ENCODE measurements around the gene SLC38A11.
"Not testable (repeated sequence)": the region's sequence is repeated elsewhere in the genome, so short reads cannot be mapped to it uniquely, and the experiment has no call there.

SLC38A11 gene

DNA sequence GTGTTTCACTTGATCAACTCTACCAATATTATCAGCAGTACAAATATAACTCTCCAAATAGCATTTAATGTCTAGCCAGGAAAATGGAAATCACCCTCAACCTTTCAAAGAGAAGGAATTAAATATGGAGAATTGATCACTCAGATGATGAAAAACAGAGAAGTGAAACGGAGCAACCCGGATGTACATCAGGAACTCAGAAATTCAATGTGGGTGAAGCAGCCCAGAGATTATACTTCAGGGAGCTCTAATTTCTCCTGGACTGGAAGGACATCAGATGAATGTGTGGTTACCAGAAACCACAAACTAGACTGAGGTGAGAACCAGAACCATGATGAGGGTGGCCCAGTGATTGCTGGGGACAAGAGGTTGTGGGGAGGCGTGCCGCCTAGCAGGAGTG, 78.2 kb downstream of the SLC38A11 start:
- DNase-seq (ENCODE audit: low read depth), result no peak

DNA sequence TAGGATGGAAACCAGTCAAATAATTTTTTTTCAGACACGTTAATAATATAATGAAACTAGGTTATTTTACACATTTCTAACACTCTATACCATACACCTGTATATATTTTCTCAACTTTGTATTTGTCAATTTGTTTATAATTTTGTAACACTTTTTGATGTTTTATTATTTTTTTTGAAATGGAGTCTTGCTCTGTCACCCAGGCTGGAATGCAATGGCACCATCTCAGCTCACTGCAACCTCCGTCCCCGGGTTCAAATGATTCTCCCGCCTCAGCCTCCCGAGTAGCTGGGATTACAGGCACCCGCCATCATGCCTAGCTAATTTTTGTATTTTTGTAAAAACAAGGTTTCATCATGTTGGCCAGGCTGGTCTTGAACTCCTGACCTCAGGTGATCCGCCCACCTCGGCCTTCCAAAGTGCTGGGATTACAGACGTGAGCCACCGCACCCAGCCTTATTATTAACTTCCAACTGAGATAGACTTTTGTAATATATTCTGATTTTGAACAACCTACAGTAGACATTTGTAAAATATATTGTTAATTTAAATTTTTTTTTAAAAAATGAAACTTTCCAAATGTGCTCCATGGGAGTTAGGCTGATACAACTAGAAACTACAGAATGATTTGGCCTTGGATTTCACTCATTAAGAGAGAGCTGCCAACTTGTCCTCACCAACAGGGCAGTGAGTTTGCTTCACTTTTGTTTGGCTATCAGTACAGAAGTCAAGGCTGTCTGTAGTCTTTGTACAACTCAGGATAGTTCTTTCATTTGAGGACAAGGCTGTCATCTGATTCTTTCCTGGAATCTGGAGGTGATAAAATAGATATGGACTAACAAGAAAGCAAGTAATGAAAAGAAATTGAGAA, 79.8 kb downstream of the SLC38A11 start:
- no peak for DNase-seq (ENCODE audit: low read depth)

DNA sequence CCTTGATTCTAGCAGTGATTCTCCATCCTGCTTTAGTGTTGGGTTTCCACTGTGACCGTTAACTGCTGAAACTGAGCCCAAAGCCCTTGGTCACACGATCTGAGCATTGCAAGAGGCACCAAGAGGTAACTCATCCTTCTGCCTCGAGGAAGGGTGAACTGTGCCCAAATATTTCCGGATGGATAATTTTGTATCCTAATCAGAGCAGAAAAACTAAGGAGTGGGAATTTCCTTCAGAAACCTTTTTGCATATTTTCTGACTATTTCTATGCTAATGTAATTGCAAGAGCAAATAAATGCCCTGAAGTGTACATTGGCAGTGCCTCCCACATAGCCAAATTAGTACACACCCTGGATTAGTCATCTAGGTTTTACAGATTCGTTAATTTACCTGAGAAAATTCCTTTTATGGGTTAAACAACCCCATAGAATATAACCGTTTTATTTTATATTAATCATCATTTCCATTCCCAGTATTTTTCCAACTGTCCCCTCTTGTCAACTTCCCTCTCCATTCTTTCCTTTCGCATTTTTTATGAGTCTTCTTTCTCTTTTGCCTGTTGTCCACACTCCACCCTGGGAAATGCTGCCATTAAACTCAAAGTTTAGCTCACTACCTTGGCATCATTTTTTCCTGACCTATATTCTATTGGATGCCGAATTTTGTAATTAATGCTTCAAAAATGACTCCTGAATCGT, 82.0 kb downstream of the SLC38A11 start:
- DNase-seq (ENCODE audit: low read depth), result no peak

DNA sequence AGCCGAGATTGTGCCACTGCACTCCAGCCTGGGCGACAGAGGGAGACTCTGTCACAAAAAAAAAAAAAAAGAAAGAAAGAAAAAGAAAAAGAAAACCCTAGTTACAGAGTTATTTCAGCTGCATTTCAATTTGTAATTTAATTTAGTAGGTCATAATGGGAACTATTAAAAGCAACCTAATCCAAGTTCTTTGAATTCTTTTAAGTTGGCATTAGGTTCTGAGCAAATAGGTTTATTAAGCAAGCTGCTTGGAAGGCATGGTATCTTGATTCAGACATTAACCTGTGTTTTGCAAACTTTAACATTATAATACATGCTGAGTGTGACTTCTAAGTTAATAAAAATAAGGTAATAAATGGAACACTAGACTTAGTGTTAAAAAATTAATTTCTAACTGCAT, 83.9 kb downstream of the SLC38A11 start:
- DNase-seq (ENCODE audit: low read depth), result no peak

DNA sequence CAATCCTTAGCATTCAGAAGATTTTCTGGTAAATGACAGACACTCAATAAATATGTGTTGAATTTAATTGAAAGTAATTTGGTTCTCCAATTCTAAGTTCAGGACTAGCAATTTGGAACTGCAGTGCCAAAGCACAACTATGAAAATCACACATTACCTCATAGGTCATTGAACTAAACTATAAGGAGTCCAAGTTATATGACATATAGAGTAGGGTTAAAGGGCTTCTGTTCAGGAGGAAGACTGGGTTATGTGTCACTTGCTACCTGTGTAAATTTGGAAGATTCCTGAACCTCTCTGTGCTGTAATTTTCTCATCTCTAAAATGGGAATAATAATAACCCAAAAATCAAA, 85.9 kb downstream of the SLC38A11 start:
- no peak for DNase-seq (ENCODE audit: low read depth)

DNA sequence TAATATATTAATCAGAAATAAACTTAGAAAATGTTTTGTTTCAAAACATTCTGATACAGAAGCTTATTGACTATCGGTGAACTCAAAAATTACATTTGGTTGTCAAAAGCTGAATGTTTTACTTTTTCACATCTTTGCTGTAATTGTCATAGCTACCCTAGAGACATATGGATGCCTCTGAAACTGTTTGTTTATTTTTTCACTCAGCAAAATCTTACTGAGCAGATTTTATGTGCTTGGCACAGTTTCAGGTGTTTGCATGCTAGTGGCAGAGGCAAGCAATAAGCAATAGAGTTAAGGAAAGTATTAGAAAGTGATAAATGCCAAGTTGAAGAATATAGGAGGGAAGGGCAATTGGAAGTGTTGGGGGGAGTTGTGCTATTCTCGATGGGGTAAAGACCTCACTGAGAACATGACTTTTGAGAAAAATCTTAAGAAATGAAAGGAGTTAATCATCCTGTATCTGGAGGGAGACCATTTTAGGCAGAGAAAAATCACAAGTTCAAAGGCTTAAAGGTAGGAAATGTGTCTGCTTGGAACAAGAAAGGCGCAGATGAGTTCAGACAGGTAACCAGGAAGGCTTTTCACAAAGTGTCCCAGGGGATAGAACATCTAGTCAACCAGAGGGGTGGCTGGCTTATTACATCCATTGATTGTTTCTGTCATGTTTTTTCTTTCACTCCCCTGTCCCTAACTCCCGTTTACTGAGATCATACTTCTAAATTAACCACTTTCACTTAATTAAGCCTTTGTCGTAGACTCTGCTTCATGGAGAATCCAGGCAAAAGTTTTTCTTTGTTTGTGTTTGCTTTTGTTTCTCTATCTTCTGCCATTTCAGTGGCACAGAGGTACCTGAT, 86.5 kb downstream of the SLC38A11 start:
- DNase-seq (ENCODE audit: low read depth), result peak; percentile 9

DNA sequence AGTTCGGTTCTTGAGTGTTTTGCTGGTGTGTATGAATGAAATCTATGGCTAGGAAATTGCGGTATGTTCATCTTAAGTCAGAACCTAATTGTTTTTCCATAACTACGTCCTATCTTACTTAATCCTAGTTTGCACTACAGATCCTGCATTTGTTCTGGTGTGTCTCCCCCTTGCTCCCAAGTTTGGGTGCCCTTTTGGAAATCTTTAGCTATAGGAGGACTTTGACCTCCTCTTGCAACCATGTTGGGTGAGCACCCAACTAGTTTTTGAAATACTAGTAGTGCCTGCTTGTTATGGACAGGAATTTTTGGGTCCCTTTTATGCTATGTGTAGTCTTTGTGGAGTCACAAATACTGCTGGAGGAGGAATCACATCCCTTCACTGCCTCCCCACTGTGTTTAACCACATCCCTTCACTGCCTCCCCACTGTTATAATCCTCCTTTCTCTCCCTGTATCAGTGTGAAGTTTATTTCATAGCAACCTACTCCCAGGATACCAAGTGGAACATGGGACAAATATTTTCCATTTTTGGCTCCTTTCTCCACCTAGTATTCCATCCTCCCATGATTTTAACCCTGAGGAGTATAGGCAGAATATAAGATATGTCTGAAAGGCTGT, 87.4 kb downstream of the SLC38A11 start:
- DNase-seq (ENCODE audit: low read depth), result no peak

DNA sequence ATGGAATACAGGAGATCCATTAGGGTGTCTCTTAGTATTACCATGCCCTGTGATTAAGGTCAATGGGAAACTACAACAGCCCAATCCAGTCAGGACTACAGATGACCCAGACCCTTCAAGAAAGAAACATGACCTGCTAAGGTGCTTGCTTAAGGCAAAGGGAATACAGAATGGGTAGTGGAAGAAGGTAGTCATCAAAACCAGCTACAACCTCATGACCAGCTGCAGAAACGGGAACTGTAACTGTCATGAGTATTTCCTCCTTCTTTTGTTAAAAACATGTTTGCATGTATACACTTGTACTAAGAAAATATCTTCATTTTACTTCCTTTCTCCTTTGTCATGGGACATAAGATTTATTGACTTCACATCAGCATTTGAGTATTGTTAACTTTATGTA, 88.9 kb downstream of the SLC38A11 start:
- not testable (repeated sequence) for DNase-seq (ENCODE audit: low read depth)

DNA sequence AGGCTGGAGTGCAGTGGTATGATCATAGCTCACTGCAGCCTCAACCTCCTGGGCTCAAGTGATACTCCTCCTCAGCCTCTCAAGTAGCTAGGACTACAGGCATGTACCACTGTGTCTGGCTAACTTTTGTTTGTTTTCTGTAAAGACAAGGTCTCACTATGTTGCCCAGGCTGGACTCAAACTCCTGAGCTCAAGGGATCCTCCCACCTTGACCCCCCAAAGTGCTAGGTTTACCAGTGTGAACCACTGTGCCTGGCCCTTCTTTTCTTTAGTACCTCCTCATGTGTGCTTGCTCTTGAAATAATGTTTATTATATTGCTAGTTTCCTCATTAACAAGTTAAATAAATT, 94.7 kb downstream of the SLC38A11 start:
- no peak for DNase-seq (ENCODE audit: low read depth)

DNA sequence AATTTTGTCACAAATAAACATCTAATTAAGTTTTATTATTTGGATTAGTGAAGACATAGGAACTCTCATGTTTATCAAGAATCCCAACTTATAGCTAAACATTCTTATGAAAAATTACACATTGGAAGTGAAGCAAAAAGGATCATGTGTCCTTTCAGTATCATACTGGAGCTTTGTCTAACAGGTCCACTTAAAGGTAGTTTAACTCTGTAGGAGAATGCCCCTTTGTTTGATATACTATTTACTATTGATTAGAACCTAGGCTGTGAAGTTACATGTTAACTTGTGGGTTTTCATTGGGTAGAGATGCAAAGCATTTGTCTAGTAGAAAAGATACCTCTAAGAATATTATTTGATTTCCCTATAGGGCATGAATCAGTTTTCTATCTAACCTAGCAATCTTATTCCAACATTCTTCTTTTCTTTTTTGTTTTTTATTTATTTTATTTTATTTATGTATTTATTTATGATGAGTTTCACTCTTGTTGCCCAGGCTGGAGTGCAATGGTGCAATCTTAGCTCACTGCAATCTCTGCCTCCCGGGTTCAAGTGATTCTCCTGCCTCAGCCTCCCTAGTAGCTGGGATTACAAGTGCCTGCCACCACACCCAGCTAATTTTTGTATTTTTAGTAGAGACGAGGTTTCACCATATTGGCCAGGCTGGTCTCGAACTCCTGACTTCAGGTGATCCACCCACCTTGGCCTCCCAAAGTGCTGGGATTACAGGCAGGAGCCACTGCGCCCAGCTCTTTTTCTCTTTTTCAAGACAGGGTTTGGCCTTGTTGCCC, 95.2 kb downstream of the SLC38A11 start:
- not testable (repeated sequence) for DNase-seq (ENCODE audit: low read depth)

DNA sequence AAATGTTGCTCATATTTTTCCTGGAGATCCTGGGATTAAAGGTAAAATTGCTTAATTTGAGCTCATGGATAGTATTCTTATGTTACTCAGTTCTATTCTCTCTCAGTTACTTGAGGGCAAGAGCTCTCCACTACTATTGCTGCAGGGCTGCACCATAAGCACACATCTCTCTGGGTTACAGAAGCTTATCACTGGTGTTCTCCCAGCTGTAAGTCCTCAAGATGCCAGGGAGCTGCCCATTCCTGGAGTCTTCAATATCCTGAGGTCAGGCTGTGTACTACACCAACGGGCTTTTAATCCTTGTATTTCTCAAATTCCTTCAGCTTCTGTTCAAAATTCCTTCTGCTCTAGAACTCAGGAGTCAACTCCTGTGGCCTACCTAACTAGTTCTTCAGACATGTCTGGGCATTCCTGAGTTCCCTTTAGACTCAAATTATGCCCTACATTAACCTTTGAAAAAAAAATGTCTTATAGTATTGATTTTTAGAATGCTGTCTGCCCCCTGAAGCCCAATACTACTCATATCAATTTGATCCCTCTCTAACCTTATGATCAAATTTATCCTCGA, 96.0 kb downstream of the SLC38A11 start:
- no peak for DNase-seq (ENCODE audit: low read depth)

DNA sequence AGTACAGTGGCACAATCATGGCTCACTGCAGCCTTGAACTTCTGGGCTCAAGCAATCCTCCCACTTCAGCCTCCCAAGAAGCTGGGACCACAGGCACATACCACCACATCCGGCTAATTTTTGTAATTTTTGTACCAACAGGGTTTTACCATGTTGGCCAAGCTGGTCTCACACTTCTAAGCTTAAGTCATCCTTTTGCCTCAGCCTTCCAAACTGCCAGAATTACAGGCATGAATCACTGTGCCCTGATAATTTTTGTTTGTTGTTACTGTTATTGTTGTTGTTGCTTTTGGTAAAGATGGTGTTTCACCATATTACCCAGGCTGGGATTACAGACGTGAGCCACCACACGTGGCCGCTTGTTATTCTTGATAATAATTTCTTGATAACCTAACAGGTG, 103.2 kb downstream of the SLC38A11 start:
- DNase-seq (ENCODE audit: low read depth), result no peak

DNA sequence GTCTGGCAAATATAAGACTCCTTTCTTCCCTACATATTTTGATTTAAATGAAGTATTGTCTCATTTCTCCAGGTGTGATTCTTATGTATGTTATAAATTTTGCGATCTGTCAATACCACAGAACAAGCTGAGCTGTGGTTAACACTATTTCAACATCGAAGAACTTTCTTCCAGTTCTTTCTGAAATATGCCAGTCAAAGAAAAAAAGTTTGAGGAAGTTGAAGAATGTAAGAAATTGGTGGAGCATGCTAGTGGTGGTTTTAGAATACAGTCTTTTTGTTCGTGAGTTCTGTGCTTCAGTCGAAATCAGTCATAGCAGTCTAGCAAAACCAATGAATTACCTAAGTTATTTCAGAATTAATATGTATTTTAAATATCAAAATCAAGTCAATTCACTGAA, 105.1 kb downstream of the SLC38A11 start:
- no peak for DNase-seq (ENCODE audit: low read depth)

DNA sequence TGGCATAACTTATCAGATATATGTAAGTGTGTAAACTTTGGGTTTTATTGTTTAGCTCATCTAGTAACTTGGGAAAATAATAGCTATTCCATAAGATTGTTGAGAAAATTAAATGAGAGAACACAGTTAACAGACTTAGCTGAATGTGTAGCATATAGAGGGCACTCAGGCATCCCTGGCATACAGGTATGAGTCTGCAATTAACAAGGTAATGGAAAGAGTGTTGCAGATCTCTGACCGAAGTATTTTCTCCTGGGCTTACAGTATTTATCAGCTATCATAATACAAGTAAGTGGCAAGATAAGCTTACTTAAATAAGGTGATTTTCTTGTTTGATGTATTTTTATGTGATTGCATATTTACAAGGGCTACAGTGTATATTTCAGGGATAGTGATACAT, 105.8 kb downstream of the SLC38A11 start:
- DNase-seq (ENCODE audit: low read depth), result no peak

DNA sequence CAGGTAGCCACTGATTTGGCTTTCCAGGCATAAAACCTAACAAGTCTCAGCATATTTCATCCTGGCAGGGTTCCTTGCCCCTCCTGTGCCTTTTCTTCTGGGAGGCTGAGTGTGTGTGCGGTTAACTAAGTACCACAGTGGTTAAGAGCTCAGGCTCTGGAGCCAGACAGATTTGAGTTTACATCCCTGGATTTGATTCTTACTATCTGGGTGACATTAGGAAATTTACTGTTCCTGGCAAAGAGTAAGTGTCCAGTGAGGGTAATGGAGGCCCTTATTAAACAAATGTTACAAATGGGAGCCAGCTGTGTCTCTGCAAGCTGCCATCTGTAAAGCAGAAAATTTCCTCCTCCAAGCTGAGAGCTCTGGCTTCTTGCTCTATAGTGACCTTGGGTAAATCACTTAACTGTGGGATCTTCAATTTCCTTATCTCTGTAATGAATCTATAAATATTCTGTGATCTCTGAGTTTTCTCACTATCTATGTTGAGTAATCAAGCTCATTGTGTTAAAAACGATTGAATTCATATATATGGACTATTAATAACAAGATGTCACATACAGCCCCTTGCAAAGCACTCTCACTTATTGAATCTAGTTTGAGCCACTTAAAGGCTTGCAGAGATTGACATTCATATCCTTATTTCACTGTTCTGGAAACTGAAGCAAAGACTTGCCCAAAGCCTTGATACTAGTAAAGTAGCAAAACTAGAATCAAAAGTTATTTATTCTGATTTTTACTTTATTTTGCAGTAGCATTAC, 107.2 kb downstream of the SLC38A11 start:
- DNase-seq (ENCODE audit: low read depth), result no peak

DNA sequence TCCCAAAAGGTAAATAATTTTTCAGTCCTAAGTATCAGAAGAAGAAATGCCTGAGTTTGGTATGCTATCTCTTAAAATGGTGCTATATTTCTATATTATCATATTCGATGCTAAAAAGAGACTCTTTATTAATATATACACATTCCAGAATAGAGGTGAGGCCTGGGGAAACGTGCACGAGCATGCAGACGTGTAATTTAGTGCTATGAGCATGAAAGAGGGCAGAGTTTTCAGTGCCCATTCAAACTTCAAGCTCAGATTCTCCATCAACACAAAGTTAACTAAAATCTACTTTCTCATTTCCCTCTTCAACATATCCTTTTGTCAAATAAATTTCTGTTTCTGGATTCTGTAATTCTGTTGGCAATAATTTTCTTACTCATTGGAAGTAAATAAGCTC, 108.0 kb downstream of the SLC38A11 start:
- DNase-seq (ENCODE audit: low read depth), result no peak

DNA sequence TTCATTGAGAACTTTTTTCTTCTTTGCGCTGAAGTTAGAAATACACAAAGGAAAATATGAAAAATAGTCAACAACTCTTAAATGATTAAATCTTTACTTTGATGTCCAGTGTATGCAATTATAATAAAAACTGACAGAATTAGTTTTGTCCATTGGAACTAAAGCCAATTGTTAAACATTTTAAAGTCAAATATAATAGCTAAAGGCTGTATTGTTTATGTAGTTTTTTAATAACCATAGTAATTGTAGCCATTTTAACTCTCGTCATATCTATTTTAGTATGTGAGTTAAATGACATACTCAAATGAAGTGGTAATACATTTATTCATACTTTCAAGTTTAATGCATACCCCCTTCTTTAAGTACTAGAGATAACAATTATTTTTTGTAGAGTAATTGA, 109.0 kb downstream of the SLC38A11 start:
- DNase-seq (ENCODE audit: low read depth), result no peak

Data from stromal cell of bone marrow (primary cell).